ENCODE measurements around the gene PPARA. TPM values are rescaled to one million over a fixed set of nuclear protein-coding genes. Genes with fewer than 3 reads are reported as not detected.

PPARA gene
- total RNA-seq, 3 donors from 2014 or later (not counting 1 experiment from before 2014, with no cell fraction given), result 20.1 to 27.8 (median 27.0) TPM

- Mint-ChIP-seq H3K4me1 (peaks cover 3 to 9% of the 10 kb centered on the region in 2 donors), H3K9me3 (no peaks in the 10 kb centered on the region), H3K4me3 (no peak overlapping the region), H3K27ac (no peak overlapping the region), H3K27me3 (ENCODE audit: low read depth in 2 of 2) (no peaks in the 10 kb centered on the region), H3K36me3 (peaks cover 2% of the 10 kb centered on the region)
- Histone ChIP-seq H3K36me3 (ENCODE audit: control insufficient read depth, insufficient read depth, low read length) (peaks cover 25% of the 10 kb centered on the region), H3K27me3 (ENCODE audit: control insufficient read depth, insufficient read depth, low read length) (no peaks in the 10 kb centered on the region), H3K4me1 (ENCODE audit: control insufficient read depth, insufficient read depth, low read length) (no peaks in the 10 kb centered on the region), H3K4me3 (ENCODE audit: low read length) (no peak overlapping the region), H3K27ac (ENCODE audit: low read length) (no peak overlapping the region), H3K9me3 (ENCODE audit: control insufficient read depth, insufficient read depth, low read length) (no peaks in the 10 kb centered on the region)
- WGBS (ENCODE audit: insufficient coverage), result 97% methylated on average over 28 of the region's 28 CpGs
- TF ChIP-seq, protein P1, sequence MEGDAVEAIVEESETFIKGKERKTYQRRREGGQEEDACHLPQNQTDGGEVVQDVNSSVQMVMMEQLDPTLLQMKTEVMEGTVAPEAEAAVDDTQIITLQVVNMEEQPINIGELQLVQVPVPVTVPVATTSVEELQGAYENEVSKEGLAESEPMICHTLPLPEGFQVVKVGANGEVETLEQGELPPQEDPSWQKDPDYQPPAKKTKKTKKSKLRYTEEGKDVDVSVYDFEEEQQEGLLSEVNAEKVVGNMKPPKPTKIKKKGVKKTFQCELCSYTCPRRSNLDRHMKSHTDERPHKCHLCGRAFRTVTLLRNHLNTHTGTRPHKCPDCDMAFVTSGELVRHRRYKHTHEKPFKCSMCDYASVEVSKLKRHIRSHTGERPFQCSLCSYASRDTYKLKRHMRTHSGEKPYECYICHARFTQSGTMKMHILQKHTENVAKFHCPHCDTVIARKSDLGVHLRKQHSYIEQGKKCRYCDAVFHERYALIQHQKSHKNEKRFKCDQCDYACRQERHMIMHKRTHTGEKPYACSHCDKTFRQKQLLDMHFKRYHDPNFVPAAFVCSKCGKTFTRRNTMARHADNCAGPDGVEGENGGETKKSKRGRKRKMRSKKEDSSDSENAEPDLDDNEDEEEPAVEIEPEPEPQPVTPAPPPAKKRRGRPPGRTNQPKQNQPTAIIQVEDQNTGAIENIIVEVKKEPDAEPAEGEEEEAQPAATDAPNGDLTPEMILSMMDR (IDR thresholded peaks at IDR 0.05), result no peak
- no peak for ATAC-seq
- intact Hi-C loops (cut with micrococcal nuclease), result no loop called here
- DNase-seq, result no peak
Measured at GRCh38 chr22:46214616-46215015, 64.3 kb downstream of the PPARA start.

- ATAC-seq (no peak), DNase-seq (peak in 1 of 2 donors; percentile 24)
- Mint-ChIP-seq H3K27me3 (ENCODE audit: low read depth in 2 of 2) (no peaks in the 10 kb centered on the region), H3K36me3 (no peaks in the 10 kb centered on the region), H3K4me1 (peaks cover 5% of the 10 kb centered on the region in 2 donors), H3K9me3 (no peaks in the 10 kb centered on the region), H3K27ac (no peak overlapping the region), H3K4me3 (no peak overlapping the region)
- TF ChIP-seq, protein P1 (IDR thresholded peaks at IDR 0.05), result no peak
- H3K4me1 ChIP-seq (ENCODE audit: control insufficient read depth, insufficient read depth, low read length), result peaks cover 2% of the 10 kb centered on the region
- peaks cover 29% of the 10 kb centered on the region for H3K36me3 ChIP-seq (ENCODE audit: control insufficient read depth, insufficient read depth, low read length)
- no peaks in the 10 kb centered on the region for H3K9me3 ChIP-seq (ENCODE audit: control insufficient read depth, insufficient read depth, low read length)
- no peak overlapping the region for H3K27ac ChIP-seq (ENCODE audit: low read length)
- H3K4me3 ChIP-seq (ENCODE audit: low read length), result no peak overlapping the region
- H3K27me3 ChIP-seq (ENCODE audit: control insufficient read depth, insufficient read depth, low read length), result no peaks in the 10 kb centered on the region
- intact Hi-C loops (cut with micrococcal nuclease), result no loop called here
- WGBS (ENCODE audit: insufficient coverage), result 72% methylated on average over 10 of the region's 10 CpGs
Measured at GRCh38 chr22:46219636-46220035, 69.3 kb downstream of the PPARA start.

DNA sequence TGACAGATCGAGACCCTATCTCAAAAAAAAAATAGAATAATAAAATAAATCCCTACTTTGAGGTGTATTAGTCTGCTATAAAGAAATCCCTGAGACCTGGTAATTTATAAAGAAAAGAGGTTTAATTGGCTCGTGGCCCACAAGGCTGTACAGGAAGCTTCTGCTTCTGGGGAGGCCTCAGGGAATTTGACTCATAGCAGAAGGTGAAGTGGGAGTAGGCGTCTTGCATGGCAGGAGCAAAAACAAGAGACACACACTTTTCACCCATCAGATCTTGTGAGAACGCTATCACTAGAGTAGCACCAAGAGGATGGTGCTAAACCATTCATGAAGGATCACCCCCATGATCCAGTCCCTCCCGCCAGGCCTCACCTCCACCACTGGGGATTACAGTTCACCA lies 70.6 kb downstream of the PPARA start:
- Mint-ChIP-seq H3K9me3 (no peaks in the 10 kb centered on the region), H3K27ac (no peak overlapping the region), H3K4me3 (no peak overlapping the region), H3K36me3 (no peaks in the 10 kb centered on the region), H3K27me3 (ENCODE audit: low read depth in 2 of 2) (no peaks in the 10 kb centered on the region), H3K4me1 (peaks cover 5% of the 10 kb centered on the region in 2 donors)
- TF ChIP-seq, protein P1 (IDR thresholded peaks at IDR 0.05), result no peak
- Histone ChIP-seq H3K27ac (ENCODE audit: low read length) (no peak overlapping the region), H3K4me1 (ENCODE audit: control insufficient read depth, insufficient read depth, low read length) (peaks cover 2% of the 10 kb centered on the region), H3K36me3 (ENCODE audit: control insufficient read depth, insufficient read depth, low read length) (peaks cover 21% of the 10 kb centered on the region), H3K4me3 (ENCODE audit: low read length) (no peak overlapping the region), H3K9me3 (ENCODE audit: control insufficient read depth, insufficient read depth, low read length) (no peaks in the 10 kb centered on the region), H3K27me3 (ENCODE audit: control insufficient read depth, insufficient read depth, low read length) (no peaks in the 10 kb centered on the region)
- WGBS (ENCODE audit: insufficient coverage), result 72% methylated on average over 4 of the region's 5 CpGs
- DNase-seq, result no peak
- ATAC-seq, result no peak
- intact Hi-C loops (cut with micrococcal nuclease), result no loop called here

All from natural killer cell (primary cell).